HCT116 (cell line): ENCODE measurements around the gene FSTL4.

Experiments
- CTCF ChIP-seq, 3 experiments: fragments of 200-600 bp in 1 of 3; sonication (generic) in 1 of 3; IDR thresholded peaks in 2 of 3; conservative IDR thresholded peaks in 1 of 3; 2 replicates each; pipeline ENCODE4 v1.5.1; 2012 to 2017; ENCODE audit warnings: low read depth in 2 of 3, low read length in 2 of 3, antibody characterized with exemption in 1 of 3, borderline replicate concordance in 1 of 3, control low read depth in 1 of 3, mild to moderate bottlenecking in 1 of 3, mixed read lengths in 1 of 3, mixed run types in 1 of 3, moderate library complexity in 1 of 3; ENCODE audit not compliant: insufficient read depth in 1 of 3
- EZH2phosphoT487 ChIP-seq: fragments of 200-600 bp; IDR thresholded peaks from 2 replicates; pipeline ENCODE4 v1.6.1; 2018; ENCODE audit warnings: antibody characterized with exemption, borderline replicate concordance
- POLR2A ChIP-seq: IDR thresholded peaks from 2 replicates; pipeline ENCODE4 v1.7.0; 2011; ENCODE audit warnings: borderline replicate concordance; ENCODE audit not compliant: insufficient read depth, insufficient read length; ENCODE audit errors: extremely low read depth
- TF ChIP-seq, protein P1 (sequence below): IDR thresholded peaks from 2 replicates; pipeline ENCODE4 v1.6.1; 2012
- TF ChIP-seq, protein P2 (sequence below): IDR thresholded peaks from 2 replicates; pipeline ENCODE4 v1.6.1; 2012; ENCODE audit warnings: low read depth

GRCh38 chr5:133242221-133242835, 370.0 kb downstream of the FSTL4 start:
- no peak for TF ChIP-seq POLR2A
- no peak for TF ChIP-seq CTCF (IDR thresholded peaks at IDR 0.05 in 2 of 3, conservative IDR thresholded peaks at IDR 0.05 in 1 of 3; ENCODE audit: borderline replicate concordance in 1 of 3, insufficient read depth in 1 of 3, low read depth in 2 of 3, low read length in 2 of 3)
- TF ChIP-seq, protein P1, sequence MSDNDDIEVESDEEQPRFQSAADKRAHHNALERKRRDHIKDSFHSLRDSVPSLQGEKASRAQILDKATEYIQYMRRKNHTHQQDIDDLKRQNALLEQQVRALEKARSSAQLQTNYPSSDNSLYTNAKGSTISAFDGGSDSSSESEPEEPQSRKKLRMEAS, result no peak
- TF ChIP-seq EZH2phosphoT487, result no peak
- TF ChIP-seq, protein P2, sequence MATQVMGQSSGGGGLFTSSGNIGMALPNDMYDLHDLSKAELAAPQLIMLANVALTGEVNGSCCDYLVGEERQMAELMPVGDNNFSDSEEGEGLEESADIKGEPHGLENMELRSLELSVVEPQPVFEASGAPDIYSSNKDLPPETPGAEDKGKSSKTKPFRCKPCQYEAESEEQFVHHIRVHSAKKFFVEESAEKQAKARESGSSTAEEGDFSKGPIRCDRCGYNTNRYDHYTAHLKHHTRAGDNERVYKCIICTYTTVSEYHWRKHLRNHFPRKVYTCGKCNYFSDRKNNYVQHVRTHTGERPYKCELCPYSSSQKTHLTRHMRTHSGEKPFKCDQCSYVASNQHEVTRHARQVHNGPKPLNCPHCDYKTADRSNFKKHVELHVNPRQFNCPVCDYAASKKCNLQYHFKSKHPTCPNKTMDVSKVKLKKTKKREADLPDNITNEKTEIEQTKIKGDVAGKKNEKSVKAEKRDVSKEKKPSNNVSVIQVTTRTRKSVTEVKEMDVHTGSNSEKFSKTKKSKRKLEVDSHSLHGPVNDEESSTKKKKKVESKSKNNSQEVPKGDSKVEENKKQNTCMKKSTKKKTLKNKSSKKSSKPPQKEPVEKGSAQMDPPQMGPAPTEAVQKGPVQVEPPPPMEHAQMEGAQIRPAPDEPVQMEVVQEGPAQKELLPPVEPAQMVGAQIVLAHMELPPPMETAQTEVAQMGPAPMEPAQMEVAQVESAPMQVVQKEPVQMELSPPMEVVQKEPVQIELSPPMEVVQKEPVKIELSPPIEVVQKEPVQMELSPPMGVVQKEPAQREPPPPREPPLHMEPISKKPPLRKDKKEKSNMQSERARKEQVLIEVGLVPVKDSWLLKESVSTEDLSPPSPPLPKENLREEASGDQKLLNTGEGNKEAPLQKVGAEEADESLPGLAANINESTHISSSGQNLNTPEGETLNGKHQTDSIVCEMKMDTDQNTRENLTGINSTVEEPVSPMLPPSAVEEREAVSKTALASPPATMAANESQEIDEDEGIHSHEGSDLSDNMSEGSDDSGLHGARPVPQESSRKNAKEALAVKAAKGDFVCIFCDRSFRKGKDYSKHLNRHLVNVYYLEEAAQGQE, result no peak
